22Rv1 (cell line): ENCODE data around the gene MGAT4C.

Experiments
- CTCF ChIP-seq: fragments of 450-650 bp; IDR thresholded peaks from 2 replicates; pipeline ENCODE4 v1.5.1; 2017; ENCODE audit warnings: mild to moderate bottlenecking
- ZFX ChIP-seq: fragments of 450-650 bp; IDR thresholded peaks from 2 replicates; pipeline ENCODE4 v1.6.1; 2017; ENCODE audit warnings: antibody characterized with exemption, borderline replicate concordance

GRCh38 chr12:86158956-86159355 lies 97.2 kb downstream of the MGAT4C start:
- TF ChIP-seq CTCF: no peak
- no peak for TF ChIP-seq ZFX
